Measurements from ENCODE around the gene ILF3. TPM values are rescaled to one million over a fixed set of nuclear protein-coding genes. Genes with fewer than 3 reads are reported as not detected.

The ILF3 gene
- total RNA-seq, 2 experiments from 2014 or later: 308 to 553 TPM

DNA sequence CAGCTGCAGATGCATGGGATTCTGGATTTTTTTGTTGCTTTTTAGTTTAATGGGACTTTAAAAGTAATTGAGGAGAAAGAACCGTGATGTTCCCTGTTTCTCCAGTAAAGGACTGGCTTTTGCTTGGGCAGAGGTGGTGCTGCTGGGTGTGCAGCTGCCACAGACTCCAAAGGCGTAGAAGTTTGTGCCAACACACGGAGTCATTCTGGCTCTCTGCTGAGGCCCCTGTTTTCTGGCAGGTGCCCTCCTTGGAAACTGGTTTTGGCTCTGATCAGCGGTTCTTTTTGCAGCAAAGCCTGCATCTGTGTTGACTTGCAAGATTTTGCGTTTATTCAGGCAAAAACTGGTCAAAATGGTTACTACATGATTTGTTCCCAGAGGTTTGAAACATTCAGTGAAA, 31.1 kb downstream of the ILF3 start:
- Histone ChIP-seq H3K79me2 (ENCODE audit: insufficient read depth, low read depth, low read length) (peaks cover 5% of the 10 kb centered on the region; the same call in 1 of the 2 replicates), H3K4me3 (ENCODE audit: low read depth, low read length, poor library complexity, severe bottlenecking) (no peak overlapping the region), H3K9me3 (ENCODE audit: low read length) (no peaks in the 10 kb centered on the region), H3K4me1 (ENCODE audit: insufficient read depth, low read length, poor library complexity, severe bottlenecking) (no peaks in the 10 kb centered on the region), H2AFZ (ENCODE audit: low read length) (no peak overlapping the region), H3K27ac (ENCODE audit: low read depth, low read length, poor library complexity, severe bottlenecking) (no peak overlapping the region), H3K36me3 (ENCODE audit: insufficient read depth, low read length) (peaks cover 99% of the 10 kb centered on the region), H3K4me2 (ENCODE audit: low read length) (no peak overlapping the region), H4K20me1 (ENCODE audit: insufficient read depth, low read length) (peaks cover 8% of the 10 kb centered on the region; the same call in 1 of the 2 replicates), H3K9me2 (ENCODE audit: insufficient read depth, low read length) (no peaks in the 10 kb centered on the region)
- no peak for DNase-seq (ENCODE audit: low spot score)
- TF ChIP-seq CTCF (conservative IDR thresholded peaks at IDR 0.05; ENCODE audit: low read length) (no peak), EZH2phosphoT487 (IDR thresholded peaks at IDR 0.05; ENCODE audit: borderline replicate concordance, low read depth, low read length) (no peak)
- no TSS peak for BruUV-seq (replicated peaks)
- intact Hi-C loops (cut with micrococcal nuclease; ENCODE audit: unreplicated experiment): no loop called here
- ChIA-PET CTCF (ENCODE audit: unreplicated experiment) (no interaction called here), POLR2A (no interaction called here)

GRCh38 chr19:10686193-10686592, 32.0 kb downstream of the ILF3 start:
- ChIA-PET POLR2A (interaction anchor here (0.6 kb wide), 1 partner anchor 14 kb away, joined by 3 read pairs; no protein-coding TSS in a partner anchor), CTCF (ENCODE audit: unreplicated experiment) (no interaction called here)
- no peak overlapping the region for H3K27ac ChIP-seq (ENCODE audit: low read depth, low read length, poor library complexity, severe bottlenecking)
- no peaks in the 10 kb centered on the region for H3K9me3 ChIP-seq (ENCODE audit: low read length)
- no peaks in the 10 kb centered on the region for H3K9me2 ChIP-seq (ENCODE audit: insufficient read depth, low read length)
- H3K4me2 ChIP-seq (ENCODE audit: low read length): no peak overlapping the region
- no peak for DNase-seq (ENCODE audit: low spot score)
- no peaks in the 10 kb centered on the region for H3K4me1 ChIP-seq (ENCODE audit: insufficient read depth, low read length, poor library complexity, severe bottlenecking)
- BruUV-seq (replicated peaks): no TSS peak
- H2AFZ ChIP-seq (ENCODE audit: low read length): no peak overlapping the region
- H3K36me3 ChIP-seq (ENCODE audit: insufficient read depth, low read length): peaks cover 99% of the 10 kb centered on the region
- TF ChIP-seq CTCF (conservative IDR thresholded peaks at IDR 0.05; ENCODE audit: low read length): no peak
- TF ChIP-seq EZH2phosphoT487 (IDR thresholded peaks at IDR 0.05; ENCODE audit: borderline replicate concordance, low read depth, low read length): no peak
- intact Hi-C loops (cut with micrococcal nuclease; ENCODE audit: unreplicated experiment): no loop called here
- H3K4me3 ChIP-seq (ENCODE audit: low read depth, low read length, poor library complexity, severe bottlenecking): no peak overlapping the region
- H3K79me2 ChIP-seq (ENCODE audit: insufficient read depth, low read depth, low read length): peaks cover 5% of the 10 kb centered on the region; the same call in 1 of the 2 replicates
- H4K20me1 ChIP-seq (ENCODE audit: insufficient read depth, low read length): peaks cover 8% of the 10 kb centered on the region; the same call in 1 of the 2 replicates

DNA sequence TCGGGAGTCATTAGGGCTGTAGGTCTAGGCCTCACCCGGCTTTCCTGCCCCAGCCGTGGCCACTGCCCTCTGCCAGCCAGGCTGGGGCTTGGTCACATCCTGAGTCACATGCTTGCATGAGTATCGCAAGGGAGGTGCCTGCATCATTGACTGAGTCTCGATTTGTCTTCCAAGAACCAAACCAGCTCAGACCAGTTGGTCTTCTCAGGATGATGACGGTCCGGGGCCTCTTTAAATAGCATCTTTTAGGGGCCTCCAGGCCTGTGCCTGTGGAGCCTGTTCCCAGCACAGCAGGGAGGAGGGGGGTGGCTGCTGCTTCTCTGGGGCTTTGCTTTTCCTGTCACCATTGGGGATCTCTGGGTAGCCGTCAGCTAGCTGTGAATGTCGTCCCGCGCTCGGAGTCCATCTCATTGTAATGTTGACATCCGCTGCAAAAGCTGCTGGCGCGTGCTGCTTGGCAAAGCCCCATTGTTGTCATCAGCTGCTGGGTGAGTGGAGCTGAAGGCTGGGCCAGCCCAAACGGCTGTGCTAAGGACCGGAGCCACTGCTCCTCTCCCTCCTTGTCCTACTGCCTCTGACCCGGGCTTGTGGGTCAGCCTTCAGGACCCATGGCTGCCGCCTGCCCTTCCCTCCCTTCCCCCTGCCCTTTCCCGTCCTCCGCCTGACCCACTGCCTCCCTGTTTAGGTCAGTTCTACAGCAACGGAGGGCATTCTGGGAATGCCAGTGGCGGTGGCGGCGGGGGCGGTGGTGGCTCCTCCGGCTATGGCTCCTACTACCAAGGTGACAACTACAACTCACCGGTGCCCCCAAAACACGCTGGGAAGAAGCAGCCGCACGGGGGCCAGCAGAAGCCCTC, 32.7 kb downstream of the ILF3 start:
- Histone ChIP-seq H3K79me2 (ENCODE audit: insufficient read depth, low read depth, low read length) (peaks cover 5% of the 10 kb centered on the region; the same call in 1 of the 2 replicates), H3K36me3 (ENCODE audit: insufficient read depth, low read length) (peaks cover 99% of the 10 kb centered on the region), H4K20me1 (ENCODE audit: insufficient read depth, low read length) (peaks cover 8% of the 10 kb centered on the region; the same call in 1 of the 2 replicates), H3K9me2 (ENCODE audit: insufficient read depth, low read length) (no peaks in the 10 kb centered on the region), H3K27ac (ENCODE audit: low read depth, low read length, poor library complexity, severe bottlenecking) (no peak overlapping the region), H2AFZ (ENCODE audit: low read length) (no peak overlapping the region), H3K4me3 (ENCODE audit: low read depth, low read length, poor library complexity, severe bottlenecking) (no peak overlapping the region), H3K4me1 (ENCODE audit: insufficient read depth, low read length, poor library complexity, severe bottlenecking) (no peaks in the 10 kb centered on the region), H3K4me2 (ENCODE audit: low read length) (no peak overlapping the region), H3K9me3 (ENCODE audit: low read length) (no peaks in the 10 kb centered on the region)
- no peak for TF ChIP-seq EZH2phosphoT487 (IDR thresholded peaks at IDR 0.05; ENCODE audit: borderline replicate concordance, low read depth, low read length)
- TF ChIP-seq CTCF (conservative IDR thresholded peaks at IDR 0.05; ENCODE audit: low read length): no peak
- no TSS peak for BruUV-seq (replicated peaks)
- intact Hi-C loops (cut with micrococcal nuclease; ENCODE audit: unreplicated experiment): no loop called here
- ChIA-PET CTCF (ENCODE audit: unreplicated experiment) (no interaction called here), POLR2A (interaction anchor here (0.6 kb wide), 1 partner anchor 15 kb away, joined by 3 read pairs; no protein-coding TSS in a partner anchor)
- no peak for DNase-seq (ENCODE audit: low spot score)

Measured in OCI-LY7 (cell line).